GM18907 (cell line): Measurements from ENCODE around the gene C1QTNF7.

Experiments
- ATAC-seq: cut with Tn5 transposase; IDR thresholded peaks from one replicate; pipeline ENCODE4 v1.9.1; 2021; ENCODE audit warnings: mild to moderate bottlenecking, moderate library complexity; ENCODE audit not compliant: unreplicated experiment

C1QTNF7 gene

GRCh38 chr4:15455290-15455689 is 27.5 kb downstream of the C1QTNF7 start:
- no peak for ATAC-seq

DNA sequence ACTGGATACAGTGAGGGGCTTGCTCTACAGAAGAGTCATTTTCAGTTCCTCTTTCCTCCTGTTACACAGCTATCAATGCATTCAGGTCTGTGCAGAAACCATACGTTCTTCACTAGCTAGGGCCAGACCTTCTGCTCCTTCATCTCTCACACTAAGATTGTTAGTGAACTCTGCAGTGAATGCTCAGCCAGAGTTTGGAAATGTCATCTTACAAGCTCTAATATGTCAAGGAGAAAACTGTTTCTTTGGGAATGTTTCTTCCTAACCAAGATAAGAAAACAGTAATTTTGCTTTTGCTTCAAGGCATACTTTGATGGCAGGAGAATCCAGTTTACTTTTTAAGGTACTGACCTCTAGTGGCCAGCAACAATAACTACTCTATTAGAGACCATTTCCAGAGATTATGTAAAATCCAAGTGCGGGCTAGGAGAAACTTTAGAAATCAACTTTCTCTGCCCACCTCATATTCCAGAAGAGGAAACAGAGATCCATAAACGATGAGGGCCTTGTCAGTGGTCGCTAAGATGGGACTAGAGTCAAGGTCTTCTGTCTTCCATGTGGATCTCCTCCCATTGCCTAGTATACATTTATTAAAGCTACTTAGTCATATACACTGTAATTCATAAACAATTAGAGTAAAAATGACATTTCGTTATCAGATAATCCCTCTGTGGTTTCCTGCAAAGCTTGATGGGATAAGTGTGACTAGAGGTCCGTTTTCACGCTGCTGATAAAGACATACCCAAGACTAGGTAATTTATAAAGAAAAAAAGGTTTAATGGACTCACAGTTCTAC is 29.8 kb downstream of the C1QTNF7 start:
- peak; percentile 100 for ATAC-seq

- ATAC-seq = no peak
Observed at GRCh38 chr4:15458616-15459015, 30.8 kb downstream of the C1QTNF7 start.

- no peak for ATAC-seq
Observed at GRCh38 chr4:15459706-15460105, 31.9 kb downstream of the C1QTNF7 start.

- ATAC-seq = no peak
Observed at GRCh38 chr4:15466596-15466995, 38.8 kb downstream of the C1QTNF7 start.

GRCh38 chr4:15469402-15470127 is 41.7 kb downstream of the C1QTNF7 start, which contains the start of gene CC2D2A:
Gene CC2D2A, plus strand, starts transcription at chr4:15469882. Its CDS starts 6,051 bp downstream, at chr4:15475933.
- ATAC-seq = peak; percentile 54

- peak; percentile 40 for ATAC-seq
Observed at GRCh38 chr4:15470128-15470475, 42.3 kb downstream of the C1QTNF7 start.

DNA sequence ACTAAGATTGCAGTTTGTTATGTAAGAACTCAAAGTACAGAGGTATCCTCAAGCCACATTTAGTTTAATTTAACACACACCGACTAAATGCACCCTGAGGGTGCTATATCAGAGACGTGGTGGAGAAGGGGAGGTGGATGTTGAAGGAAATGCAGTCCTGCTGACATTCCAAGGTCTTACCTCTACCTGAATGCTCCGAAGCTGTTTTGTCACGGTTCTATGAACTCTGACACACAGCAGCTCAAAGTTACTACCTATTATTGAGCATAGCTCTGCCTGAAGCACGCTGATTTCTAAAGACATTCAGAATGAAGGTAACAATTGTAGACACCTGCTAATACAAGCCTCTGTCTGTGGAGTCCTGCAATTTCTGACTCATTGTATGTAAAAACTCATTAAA is 48.6 kb downstream of the C1QTNF7 start:
- no peak for ATAC-seq

DNA sequence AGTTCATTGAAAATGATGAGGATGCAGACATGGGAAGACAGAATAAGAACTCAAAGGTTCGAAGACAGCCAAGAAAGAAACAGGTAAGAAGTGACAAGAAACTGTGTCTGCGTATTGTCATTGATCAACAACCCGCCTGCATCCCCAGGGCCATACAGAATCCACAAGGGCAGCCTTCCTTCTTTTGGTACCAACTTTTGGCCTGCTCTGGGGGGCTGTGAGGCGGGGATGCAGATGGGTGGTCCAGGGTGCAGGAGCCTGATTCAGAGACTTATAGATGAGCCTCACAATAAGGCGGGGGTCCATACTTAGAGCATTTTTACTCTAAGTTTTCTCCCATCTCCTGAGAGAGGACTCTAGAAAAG is 50.9 kb downstream of the C1QTNF7 start:
- no peak for ATAC-seq

GRCh38 chr4:15479089-15479912 is 51.5 kb downstream of the C1QTNF7 start:
- peak; percentile 62 for ATAC-seq

- no peak for ATAC-seq
Observed at GRCh38 chr4:15479913-15480185, 52.0 kb downstream of the C1QTNF7 start.

DNA sequence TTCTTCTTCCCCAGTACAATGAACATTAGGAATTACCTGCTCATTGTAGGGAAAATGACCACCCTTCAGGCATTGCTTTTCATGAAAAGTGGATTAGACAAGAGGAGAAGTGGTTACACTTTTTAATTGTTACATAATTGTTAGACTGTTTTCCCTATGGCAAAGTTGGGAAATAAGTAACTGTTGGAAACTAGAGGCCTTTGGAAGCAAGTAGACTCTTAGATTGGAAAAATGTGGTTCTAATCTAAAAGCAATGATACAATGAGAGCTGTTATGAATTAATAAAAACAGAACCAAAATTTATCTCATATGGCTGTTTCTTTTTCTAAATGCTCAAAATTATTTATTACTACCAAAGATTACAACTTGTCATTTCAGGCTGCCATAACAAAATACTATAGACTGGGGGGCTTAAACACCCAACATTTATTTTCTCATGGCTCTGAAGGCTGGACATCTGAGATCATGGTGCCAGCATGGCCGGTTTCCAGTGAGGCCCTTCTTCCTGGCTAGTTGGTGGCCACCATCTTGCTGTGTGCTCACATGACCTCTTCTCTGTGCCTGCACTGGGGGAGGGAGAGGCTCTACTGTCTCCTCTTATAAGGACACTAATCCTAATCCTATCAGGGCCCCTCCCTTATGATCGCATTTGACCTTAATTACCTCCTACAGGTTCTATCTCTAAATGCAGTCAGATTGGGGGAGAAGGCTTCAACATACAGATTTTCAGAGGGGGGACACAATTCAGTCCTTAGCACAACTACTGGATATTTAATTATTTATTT is 54.3 kb downstream of the C1QTNF7 start:
- ATAC-seq = no peak

DNA sequence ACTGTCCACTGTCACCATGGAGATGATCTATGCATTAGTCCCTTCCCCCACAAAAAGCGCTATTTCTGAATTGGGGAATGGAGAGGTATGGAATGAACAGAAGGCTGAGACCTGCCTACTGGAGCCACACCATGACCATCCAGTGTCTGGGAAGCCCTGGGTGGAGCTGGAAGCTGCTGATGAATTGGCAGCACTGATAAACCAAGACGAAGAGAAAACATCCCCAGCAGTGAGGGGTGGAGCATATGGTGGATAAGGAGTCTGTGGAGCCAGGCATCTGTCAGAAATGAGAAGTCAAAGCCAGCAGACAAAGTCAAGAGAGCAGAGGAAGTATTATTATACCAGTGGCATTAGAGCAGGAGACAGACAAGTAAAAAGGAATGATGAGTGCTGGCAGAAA is 55.0 kb downstream of the C1QTNF7 start:
- ATAC-seq = no peak

GRCh38 chr4:15488136-15488535 is 60.3 kb downstream of the C1QTNF7 start:
- no peak for ATAC-seq

- ATAC-seq = no peak
Observed at GRCh38 chr4:15488658-15489470, 61.0 kb downstream of the C1QTNF7 start.

DNA sequence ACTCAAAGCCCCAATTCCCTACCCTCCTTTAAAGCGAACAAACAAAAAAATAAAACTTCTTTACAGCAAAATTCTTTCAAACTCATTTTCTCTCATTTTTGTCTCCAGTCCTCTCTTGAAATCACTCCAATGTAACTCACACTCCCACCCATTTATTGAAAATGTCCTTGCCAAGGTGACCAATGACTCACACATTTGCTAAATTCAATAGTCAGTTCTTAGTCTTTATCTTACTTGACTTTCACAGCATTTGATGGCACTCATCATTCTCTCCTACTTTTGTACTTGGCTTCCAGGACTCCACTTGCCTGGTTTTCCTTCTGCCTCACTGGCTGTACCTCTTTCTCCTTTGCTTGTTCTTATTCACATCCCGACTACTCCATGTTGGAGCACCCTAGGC is 61.7 kb downstream of the C1QTNF7 start:
- no peak for ATAC-seq

- no peak for ATAC-seq
Observed at GRCh38 chr4:15493411-15493810, 65.6 kb downstream of the C1QTNF7 start.

- no peak for ATAC-seq
Observed at GRCh38 chr4:15495621-15496020, 67.8 kb downstream of the C1QTNF7 start.
